ENCODE results near the gene CFAP61. TPM values are rescaled to one million over a fixed set of nuclear protein-coding genes. Genes with fewer than 3 reads are reported as not detected.

CFAP61 gene
- total and polyA plus RNA-seq, 2 experiments from 2014 or later, result 0.21 TPM; not detected in 1

GRCh38 chr20:20299904-20300303 is 247.6 kb downstream of the CFAP61 start:
- no peak overlapping the region for H3K4me3 Mint-ChIP-seq
- no peaks in the 10 kb centered on the region for H3F3A ChIP-seq (replicated peaks; ENCODE audit: low read depth)
- H3K36me3 ChIP-seq (ENCODE audit: insufficient read depth), result no peaks in the 10 kb centered on the region
- DNase-seq (ENCODE audit: low spot score) (no peak), ATAC-seq (no peak)
- H3K36me3 Mint-ChIP-seq (ENCODE audit: low read depth), result no peaks in the 10 kb centered on the region
- peaks cover 3% of the 10 kb centered on the region; the same call in 1 of the 3 replicates for H3K4me1 Mint-ChIP-seq
- no peaks in the 10 kb centered on the region for H3K9me3 Mint-ChIP-seq
- no peaks in the 10 kb centered on the region for H3K4me1 ChIP-seq (ENCODE audit: insufficient read depth)
- TF ChIP-seq STAT1 (IDR thresholded peaks at IDR 0.05; ENCODE audit: unreplicated experiment) (no peak), JUNB (IDR thresholded peaks at IDR 0.05; ENCODE audit: unreplicated experiment) (no peak), EZH2phosphoT487 (IDR thresholded peaks at IDR 0.05; ENCODE audit: unreplicated experiment) (no peak), EZH2 (IDR thresholded peaks at IDR 0.05; ENCODE audit: low read depth, unreplicated experiment) (no peak), ZNF462 (CRISPR knock-in tag; IDR thresholded peaks at IDR 0.05) (no peak), CTCF (conservative IDR thresholded peaks at IDR 0.05; ENCODE audit: low read depth in 2 of 2) (no peak), CREB1 (CRISPR knock-in tag; IDR thresholded peaks at IDR 0.05; ENCODE audit: low read depth) (no peak), REST (IDR thresholded peaks at IDR 0.05; ENCODE audit: unreplicated experiment) (no peak), ZNF114 (CRISPR knock-in tag; IDR thresholded peaks at IDR 0.05) (no peak), POLR2AphosphoS5 (IDR thresholded peaks at IDR 0.05; ENCODE audit: low read depth) (no peak), ETS1 (IDR thresholded peaks at IDR 0.05) (no peak), NANOG (IDR thresholded peaks at IDR 0.05; ENCODE audit: borderline replicate concordance) (no peak), ZNF331 (CRISPR knock-in tag; IDR thresholded peaks at IDR 0.05; ENCODE audit: low read depth) (no peak)
- no peaks in the 10 kb centered on the region for H3K27me3 ChIP-seq (ENCODE audit: insufficient read depth)
- H3K9me2 ChIP-seq (ENCODE audit: insufficient read depth), result no peaks in the 10 kb centered on the region
- H3K27ac ChIP-seq (ENCODE audit: low read depth), result no peak overlapping the region
- H3K27ac Mint-ChIP-seq, result no peak overlapping the region
- H3K4me2 ChIP-seq, result no peak overlapping the region
- no peaks in the 10 kb centered on the region for H3K27me3 Mint-ChIP-seq (ENCODE audit: insufficient read depth, low read depth, poor library complexity)
- H3K4me3 ChIP-seq, result no peak overlapping the region
- H4K20me1 ChIP-seq (replicated peaks; ENCODE audit: insufficient read depth), result no peaks in the 10 kb centered on the region
- H2AFZ ChIP-seq, result no peak overlapping the region
- H3K79me2 ChIP-seq (replicated peaks; ENCODE audit: insufficient read depth), result no peaks in the 10 kb centered on the region

All from GM23338 (cell line).